Upper lobe of right lung (tissue), 1 donor: ENCODE measurements around the gene STARD13. TPM values are rescaled to one million over a fixed set of nuclear protein-coding genes. Genes with fewer than 3 reads are reported as not detected.
"Not testable (repeated sequence)": the region's sequence is repeated elsewhere in the genome, so short reads cannot be mapped to it uniquely, and the experiment has no call there.

Source experiments
- ATAC-seq: fragments of 200-7000 bp; cut with Tn5 transposase; one replicate; pipeline ENCODE4 v1.9.1; 2020; ENCODE audit warnings: mild to moderate bottlenecking, moderate library complexity
- DNase-seq: peaks from one replicate; pipeline ENCODE4 v3.0.0-alpha.2; 2020
- H3K27ac ChIP-seq: fragments of 200-600 bp; one replicate; pipeline ENCODE4 v1.8.0; 2022
- H3K27me3 ChIP-seq: fragments of 200-600 bp; one replicate; pipeline ENCODE4 v1.8.0; 2022; ENCODE audit warnings: mild to moderate bottlenecking
- H3K36me3 ChIP-seq: fragments of 200-600 bp; one replicate; pipeline ENCODE4 v1.8.0; 2022
- H3K4me1 ChIP-seq: fragments of 200-600 bp; one replicate; pipeline ENCODE4 v1.8.0; 2022
- H3K4me3 ChIP-seq: fragments of 200-600 bp; one replicate; pipeline ENCODE4 v1.8.0; 2022; ENCODE audit warnings: mild to moderate bottlenecking
- H3K9me3 ChIP-seq: fragments of 200-600 bp; one replicate; pipeline ENCODE4 v1.8.0; 2022
- CTCF ChIP-seq: fragments of 200-600 bp; IDR thresholded peaks from one replicate; pipeline ENCODE4 v1.8.0; 2022; ENCODE audit warnings: antibody characterized with exemption
- intact Hi-C: fragments of 100-400 bp; cut with DNase I; formaldehyde crosslinking; loops from one replicate; pipeline ENCODE4 v1.11.0; 2022
- total RNA-seq: library from RNA; stranded (reverse); fragmentation: NEBNext Ultra II Directional; extraction: Animal tissue kit (Norgen Biotek cat#: 25700); gene quantifications from one replicate; pipeline ENCODE4 v1.2.1, GENCODE V29; 2021
- donor health status: DM: no; HTN: yes; CAD: no; lungs with severe emphysema.

Gene STARD13
- total RNA-seq, 1 donor from 2014 or later = 60.4 TPM

DNA sequence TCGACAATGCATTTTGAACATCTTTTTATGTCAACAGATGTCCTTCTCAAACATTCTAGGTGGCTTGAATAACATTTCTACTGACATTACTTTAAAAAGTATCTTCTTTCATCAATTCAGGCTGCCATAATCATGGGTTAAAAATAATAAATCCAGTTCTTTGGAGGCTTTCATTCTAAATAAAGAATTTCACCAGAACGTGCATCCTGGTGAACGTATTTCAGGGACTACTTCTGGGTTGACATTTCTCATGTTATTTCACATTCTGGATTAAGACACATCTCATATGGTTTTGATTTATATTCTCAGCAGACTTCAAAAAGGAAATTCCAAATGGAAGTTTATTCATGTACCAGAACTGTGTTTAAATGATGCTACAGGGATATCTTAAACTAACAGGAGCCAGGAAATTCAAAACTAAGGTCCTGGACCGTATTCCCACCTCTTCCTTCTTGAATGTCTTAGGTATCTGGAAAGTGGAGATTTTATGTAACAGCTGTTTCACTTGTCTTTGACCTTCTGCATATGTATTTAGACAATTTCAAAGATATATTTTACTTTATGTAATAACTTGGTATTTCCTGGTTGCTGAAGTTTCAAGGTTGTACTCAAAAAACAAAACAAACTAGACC is 107.2 kb downstream of the STARD13 start:
- no peaks in the 10 kb centered on the region for H3K27me3 ChIP-seq
- intact Hi-C loops = no loop called here
- ATAC-seq (no peak), DNase-seq (no peak)
- no peak overlapping the region for H3K27ac ChIP-seq
- no peaks in the 10 kb centered on the region for H3K9me3 ChIP-seq
- no peaks in the 10 kb centered on the region for H3K4me1 ChIP-seq
- H3K36me3 ChIP-seq = no peaks in the 10 kb centered on the region
- no peak for TF ChIP-seq CTCF
- H3K4me3 ChIP-seq = no peak overlapping the region

- H3K27ac ChIP-seq, H3K9me3 ChIP-seq, intact Hi-C loops, DNase-seq, H3K36me3 ChIP-seq, H3K4me3 ChIP-seq, H3K27me3 ChIP-seq, H3K4me1 ChIP-seq, ATAC-seq: not testable (repeated sequence)
Observed at GRCh38 chr13:33177340-33178208, 108.0 kb downstream of the STARD13 start.

DNA sequence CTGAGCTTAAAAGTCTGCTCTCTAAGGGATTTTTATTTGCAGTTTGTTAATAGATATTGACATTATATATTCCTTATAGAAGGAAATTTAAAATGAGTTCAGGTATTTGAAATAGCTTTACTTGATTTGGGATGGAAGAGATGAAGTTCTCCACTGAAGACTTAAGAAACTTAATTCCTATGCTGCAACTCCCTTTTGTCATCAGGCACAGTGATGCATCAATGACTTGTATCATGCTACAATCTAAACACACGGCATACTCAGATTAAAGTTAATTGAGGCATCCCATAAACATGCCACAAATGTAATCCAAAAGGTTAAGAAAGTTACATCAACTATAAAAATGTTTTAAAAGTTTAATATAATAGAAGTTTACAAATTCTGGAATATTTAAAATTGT is 109.0 kb downstream of the STARD13 start:
- TF ChIP-seq CTCF = no peak
- H3K4me3 ChIP-seq = no peak overlapping the region
- intact Hi-C loops = no loop called here
- no peak for ATAC-seq
- H3K27me3 ChIP-seq = no peaks in the 10 kb centered on the region
- H3K27ac ChIP-seq = no peak overlapping the region
- no peaks in the 10 kb centered on the region for H3K4me1 ChIP-seq
- H3K36me3 ChIP-seq = no peaks in the 10 kb centered on the region
- no peak for DNase-seq
- no peaks in the 10 kb centered on the region for H3K9me3 ChIP-seq

GRCh38 chr13:33175991-33176390 is 109.6 kb downstream of the STARD13 start:
- H3K4me1 ChIP-seq = no peaks in the 10 kb centered on the region
- H3K27me3 ChIP-seq = no peaks in the 10 kb centered on the region
- ATAC-seq = no peak
- no peak for TF ChIP-seq CTCF
- H3K4me3 ChIP-seq = no peak overlapping the region
- H3K36me3 ChIP-seq = no peaks in the 10 kb centered on the region
- H3K9me3 ChIP-seq = no peaks in the 10 kb centered on the region
- intact Hi-C loops = no loop called here
- DNase-seq = no peak
- no peak overlapping the region for H3K27ac ChIP-seq

- DNase-seq = no peak
- Histone ChIP-seq H3K9me3 (no peaks in the 10 kb centered on the region), H3K36me3 (no peaks in the 10 kb centered on the region), H3K4me3 (no peak overlapping the region), H3K4me1 (no peaks in the 10 kb centered on the region), H3K27me3 (no peaks in the 10 kb centered on the region), H3K27ac (no peak overlapping the region)
- ATAC-seq = no peak
- no peak for TF ChIP-seq CTCF
- intact Hi-C loops = no loop called here
Observed at GRCh38 chr13:33174931-33175330, 110.6 kb downstream of the STARD13 start.

DNA sequence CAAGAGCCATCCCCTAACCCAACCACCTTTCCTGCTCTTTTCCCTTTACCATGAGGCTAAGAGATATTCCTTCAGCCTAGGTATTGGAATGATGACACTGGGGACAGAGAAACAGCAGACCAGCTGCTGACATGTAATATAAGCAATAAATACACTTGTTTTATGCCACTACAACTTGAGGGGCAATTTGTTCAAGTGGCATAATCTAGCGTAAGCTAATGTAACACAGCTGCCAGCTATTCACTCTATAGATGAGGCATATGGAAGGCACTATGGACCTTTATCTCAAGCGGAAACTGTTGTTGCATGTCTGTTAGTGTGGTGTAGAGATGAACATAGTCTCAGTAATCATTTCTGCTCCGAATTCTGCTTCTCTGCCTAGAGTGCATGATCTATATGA is 111.1 kb downstream of the STARD13 start:
- Histone ChIP-seq H3K4me1 (no peaks in the 10 kb centered on the region), H3K27ac (no peak overlapping the region), H3K9me3 (no peaks in the 10 kb centered on the region), H3K27me3 (no peaks in the 10 kb centered on the region), H3K4me3 (no peak overlapping the region), H3K36me3 (no peaks in the 10 kb centered on the region)
- no peak for TF ChIP-seq CTCF
- intact Hi-C loops = no loop called here
- DNase-seq (no peak), ATAC-seq (no peak)
